NB4 (cell line): ENCODE results near the gene SPRTN.
"Not testable (repeated sequence)": the region's sequence is repeated elsewhere in the genome, so short reads cannot be mapped to it uniquely, and the experiment has no call there.

ENCODE experiments used
- MAX ChIP-seq: IDR thresholded peaks from 2 replicates; pipeline ENCODE4 v1.6.1; 2011; ENCODE audit warnings: low read depth, low read length
- POLR2A ChIP-seq: IDR thresholded peaks from 2 replicates; pipeline ENCODE4 v1.6.1; 2011; ENCODE audit warnings: mild to moderate bottlenecking; ENCODE audit not compliant: insufficient read length; ENCODE audit errors: extremely low read depth
- TF ChIP-seq, protein P1 (sequence below): IDR thresholded peaks from one replicate; pipeline ENCODE4 v1.5.1; 2012; ENCODE audit warnings: low read depth, low read length

GRCh38 chr1:231348856-231349255 lies 10.8 kb downstream of the SPRTN start:
- TF ChIP-seq MAX, POLR2A: not testable (repeated sequence)
- TF ChIP-seq, protein P1, sequence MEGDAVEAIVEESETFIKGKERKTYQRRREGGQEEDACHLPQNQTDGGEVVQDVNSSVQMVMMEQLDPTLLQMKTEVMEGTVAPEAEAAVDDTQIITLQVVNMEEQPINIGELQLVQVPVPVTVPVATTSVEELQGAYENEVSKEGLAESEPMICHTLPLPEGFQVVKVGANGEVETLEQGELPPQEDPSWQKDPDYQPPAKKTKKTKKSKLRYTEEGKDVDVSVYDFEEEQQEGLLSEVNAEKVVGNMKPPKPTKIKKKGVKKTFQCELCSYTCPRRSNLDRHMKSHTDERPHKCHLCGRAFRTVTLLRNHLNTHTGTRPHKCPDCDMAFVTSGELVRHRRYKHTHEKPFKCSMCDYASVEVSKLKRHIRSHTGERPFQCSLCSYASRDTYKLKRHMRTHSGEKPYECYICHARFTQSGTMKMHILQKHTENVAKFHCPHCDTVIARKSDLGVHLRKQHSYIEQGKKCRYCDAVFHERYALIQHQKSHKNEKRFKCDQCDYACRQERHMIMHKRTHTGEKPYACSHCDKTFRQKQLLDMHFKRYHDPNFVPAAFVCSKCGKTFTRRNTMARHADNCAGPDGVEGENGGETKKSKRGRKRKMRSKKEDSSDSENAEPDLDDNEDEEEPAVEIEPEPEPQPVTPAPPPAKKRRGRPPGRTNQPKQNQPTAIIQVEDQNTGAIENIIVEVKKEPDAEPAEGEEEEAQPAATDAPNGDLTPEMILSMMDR: not testable (repeated sequence)
